Heart right ventricle (tissue), 16 donors: ENCODE measurements around the gene CBLB. TPM values are rescaled to one million over a fixed set of nuclear protein-coding genes. Genes with fewer than 3 reads are reported as not detected.

Experiments
- ATAC-seq, 8 donors: fragments of 200-7000 bp; cut with Tn5 transposase; one replicate each; pipeline ENCODE4 v1.9.1; 2020; ENCODE audit warnings: mild to moderate bottlenecking in 8 of 8, moderate library complexity in 8 of 8, moderate number of reproducible peaks in 1 of 8
- DNase-seq, 2 donors: peaks; one replicate each; pipeline ENCODE4 v3.0.0-alpha.2; 2020
- H3K27ac ChIP-seq, 10 donors: fragments of 200-600 bp; sonication (generic) in 2 of 10; one replicate each; pipeline versions ENCODE4 v1.5.0 to v1.8.0; 2020 to 2022; ENCODE audit warnings: mild to moderate bottlenecking in 3 of 10
- H3K27me3 ChIP-seq, 7 donors: fragments of 200-600 bp; one replicate each; pipeline ENCODE4 v1.8.0; 2021 to 2022; ENCODE audit warnings: mild to moderate bottlenecking in 2 of 7
- H3K36me3 ChIP-seq, 9 donors: fragments of 200-600 bp; sonication (generic) in 1 of 9; one replicate each; pipeline versions ENCODE4 v1.5.0 to v1.8.0; 2020 to 2022; ENCODE audit warnings: mild to moderate bottlenecking in 2 of 9
- H3K4me1 ChIP-seq, 9 donors: fragments of 200-600 bp; sonication (generic) in 1 of 9; one replicate each; pipeline versions ENCODE4 v1.5.0 to v1.8.0; 2020 to 2022; ENCODE audit warnings: mild to moderate bottlenecking in 4 of 9
- H3K4me3 ChIP-seq, 10 donors: fragments of 200-600 bp; sonication (generic) in 2 of 10; one replicate each; pipeline versions ENCODE4 v1.5.0 to v1.8.0; 2020 to 2022; ENCODE audit warnings: mild to moderate bottlenecking in 7 of 10, moderate library complexity in 2 of 10
- H3K9me3 ChIP-seq, 11 donors: fragments of 200-600 bp in 10 of 11; sonication (generic) in 2 of 11; one replicate each; pipeline versions ENCODE4 v1.5.0 to v1.8.0; 2013 to 2022; ENCODE audit warnings: mild to moderate bottlenecking in 2 of 11, control low read depth in 1 of 11, moderate library complexity in 1 of 11
- CTCF ChIP-seq, 9 donors: fragments of 200-600 bp; sonication (generic) in 2 of 9; IDR thresholded peaks; one replicate each; pipeline versions ENCODE4 v1.5.0 to v1.8.0; 2021 to 2022; ENCODE audit warnings: antibody characterized with exemption in 9 of 9, mild to moderate bottlenecking in 5 of 9, moderate library complexity in 1 of 9
- WGBS, 2 donors: extraction: QIAGEN DNeasy Blood & Tissue Kit; methylation state at CpG; one replicate each; pipeline ENCODE4 v1.1.7; 2013; ENCODE audit warnings: inconsistent platforms in 1 of 2; 5-methylcytosine and 5-hydroxymethylcytosine counted together
- intact Hi-C, 10 donors: fragments of 100-400 bp; cut with DNase I; formaldehyde crosslinking; loops; one replicate each; pipeline versions ENCODE4 v1.11.1 to v1.14.2; 2022
- polyA plus RNA-seq, 2 donors: library from polyadenylated mRNA; stranded (reverse); fragments of 200-250 nt; gene quantifications; one replicate each; pipeline ENCODE4 v1.2.3, GENCODE V29; 2013
- total RNA-seq, 10 donors: library from RNA; stranded (reverse); fragmentation: NEBNext Ultra II Directional in 3 of 10; extraction: Animal tissue kit (Norgen Biotek cat#: 25700) in 3 of 10; gene quantifications; one replicate each; pipeline versions ENCODE4 v1.2.1 to v1.2.4, GENCODE V29; 2021 to 2023
- donor health status: Arrhythmogenic right ventricular cardiomyopathy.
- donor health status: ischemic (EF 13 %, LVEDD 7.1; RV severe dilation, severe dysfunction).
- donor health status: healthy with polysubstance abuse.
- donor health status: DM: no; HTN: yes; CAD: no.
- donor health status: DM: no; HTN: no; CAD: no.
- donor health status: ischemic (EF 25% LVEDD 6.9; RV normal size, moderate dysfunction).
- donor health status: ischemic (EF 25% LVEDD 5.7; RV mildly dilated, moderate dysfunction).
- donor health status: healthy.
- donor health status: DM: yes; HTN: yes; CAD: no.
- donor health status: Ischemic cardiomyopathy.
- donor health status: ischemic (EF 35%, LVEDD 5.7; RV mildly dilated, moderate dysfunction).
- donor health status: nonischemic (EF 11% LVEDD 7.7; RV severe dilation, severe dysfunction).
- donor health status: DM: yes; HTN: yes; CAD: no.
- donor health status: PGD.
- donor health status: ischemic (EF 29% LVEDD 5.4; RV normal size, mild dysfunction).
- donor health status: nonischemic (EF 23%, LVEDD 6.1; RV moderate dilation, normal function).

Gene CBLB
- total and polyA plus RNA-seq, 12 donors = 14.2 to 72.7 (median 46.0) TPM

- Histone ChIP-seq H3K27me3 (no peaks in the 10 kb centered on the region), H3K4me3 (no peak overlapping the region), H3K9me3 (no peaks in the 10 kb centered on the region), H3K4me1 (peaks cover 0 to 25% (median 9%) of the 10 kb centered on the region in 9 donors), H3K27ac (no peak overlapping the region), H3K36me3 (peaks cover 0 to 100% (median 34%) of the 10 kb centered on the region in 9 donors)
- no peak for TF ChIP-seq CTCF (IDR thresholded peaks at IDR 0.05)
- intact Hi-C loops = no loop called here
- DNase-seq (no peak), ATAC-seq (no peak)
- WGBS, 2 donors = 98 to 99% methylated on average over 5 of the region's 5 CpGs
Measured at GRCh38 chr3:105672996-105673395, 195.8 kb downstream of the CBLB start.

- H3K36me3 ChIP-seq = peaks cover 0 to 94% (median 5%) of the 10 kb centered on the region in 9 donors
- H3K27me3 ChIP-seq = no peaks in the 10 kb centered on the region
- intact Hi-C loops = no loop called here
- H3K9me3 ChIP-seq = no peaks in the 10 kb centered on the region
- H3K27ac ChIP-seq = no peak overlapping the region
- H3K4me3 ChIP-seq = no peak overlapping the region
- no peak for ATAC-seq
- DNase-seq = no peak
- TF ChIP-seq CTCF (IDR thresholded peaks at IDR 0.05) = no peak
- H3K4me1 ChIP-seq = peaks cover 0 to 2% (median under 1%) of the 10 kb centered on the region in 9 donors
Measured at GRCh38 chr3:105662306-105662705, 206.5 kb downstream of the CBLB start.

GRCh38 chr3:105661461-105661860 is 207.4 kb downstream of the CBLB start:
- no peak for TF ChIP-seq CTCF (IDR thresholded peaks at IDR 0.05)
- intact Hi-C loops = no loop called here
- no peak for DNase-seq
- H3K4me1 ChIP-seq = peaks cover 2 to 10% (median 8%) of the 10 kb centered on the region in 9 donors
- peaks cover 0 to 94% (median 5%) of the 10 kb centered on the region in 9 donors for H3K36me3 ChIP-seq
- WGBS, 2 donors = 91 to 96% methylated on average over 3 of the region's 3 CpGs
- no peaks in the 10 kb centered on the region for H3K9me3 ChIP-seq
- H3K27ac ChIP-seq = no peak overlapping the region
- no peak for ATAC-seq
- no peak overlapping the region for H3K4me3 ChIP-seq
- no peaks in the 10 kb centered on the region for H3K27me3 ChIP-seq

GRCh38 chr3:105656651-105657504 is 211.9 kb downstream of the CBLB start:
- peak overlapping the region in 4 of 10 donors; percentile 7 to 48 (median 20) for H3K27ac ChIP-seq

More at GRCh38 chr3:105656651-105657504, 211.9 kb downstream of the CBLB start:
- ATAC-seq = peak in 2 of 8 donors; percentile 29 to 45
- H3K9me3 ChIP-seq = no peaks in the 10 kb centered on the region
- H3K27me3 ChIP-seq = no peaks in the 10 kb centered on the region
- 65 to 68% methylated on average over 1 of the region's 1 CpG for WGBS, 2 donors
- H3K36me3 ChIP-seq = peaks cover 0 to 53% (median 5%) of the 10 kb centered on the region in 9 donors
- intact Hi-C loops = no loop called here
- H3K4me3 ChIP-seq = no peak overlapping the region
- peaks cover 2 to 17% (median 11%) of the 10 kb centered on the region in 9 donors for H3K4me1 ChIP-seq
- no peak for DNase-seq
- no peak for TF ChIP-seq CTCF (IDR thresholded peaks at IDR 0.05)
